RWPE1 (cell line): ENCODE measurements around the gene ATIC.

Experiments
- CTCF ChIA-PET: fragments of 350-600 bp; sonication (Branson Sonifier 250); formaldehyde crosslinking; extraction: SDS; loops from one replicate; lab custom pipeline; 2021; lab: Yijun Ruan, JAX
- POLR2A ChIA-PET: fragments of 400-600 bp; formaldehyde crosslinking; extraction: SDS; loops from one replicate; lab custom pipeline; 2020; ENCODE audit warnings: antibody characterized with exemption; ENCODE audit not compliant: low non-redundant PET; lab: Yijun Ruan, JAX
- DNase-seq: peaks from one replicate; pipeline ENCODE4 v3.0.0; 2012; ENCODE audit warnings: low spot score
- H3K27ac ChIP-seq: fragments of 450-650 bp; 2 replicates; pipeline ENCODE4 v1.5.1; 2017
- TF ChIP-seq, protein P1 (sequence below): fragments of 450-650 bp; conservative IDR thresholded peaks from 2 replicates; pipeline ENCODE4 v1.5.1; 2017; ENCODE audit warnings: low read depth, mild to moderate bottlenecking

Gene ATIC

DNA sequence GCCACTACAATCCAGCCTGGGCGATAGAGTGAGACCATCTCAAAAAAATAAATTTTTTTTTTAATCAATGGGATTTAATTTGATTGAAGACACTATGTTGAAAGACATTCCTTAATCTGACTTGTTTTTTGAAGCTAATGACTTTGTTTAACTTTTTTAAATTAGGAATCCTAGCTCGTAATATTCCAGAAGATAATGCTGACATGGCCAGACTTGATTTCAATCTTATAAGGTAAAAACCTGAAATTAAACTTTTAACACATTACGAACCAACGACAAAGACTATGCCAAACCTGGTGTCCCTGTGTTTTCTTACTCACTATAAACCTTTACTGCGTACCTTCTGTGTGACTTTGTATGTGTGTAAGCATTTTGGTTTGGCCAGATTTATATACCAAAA lies 7.6 kb downstream of the ATIC start:
- DNase-seq = no peak
- TF ChIP-seq, protein P1, sequence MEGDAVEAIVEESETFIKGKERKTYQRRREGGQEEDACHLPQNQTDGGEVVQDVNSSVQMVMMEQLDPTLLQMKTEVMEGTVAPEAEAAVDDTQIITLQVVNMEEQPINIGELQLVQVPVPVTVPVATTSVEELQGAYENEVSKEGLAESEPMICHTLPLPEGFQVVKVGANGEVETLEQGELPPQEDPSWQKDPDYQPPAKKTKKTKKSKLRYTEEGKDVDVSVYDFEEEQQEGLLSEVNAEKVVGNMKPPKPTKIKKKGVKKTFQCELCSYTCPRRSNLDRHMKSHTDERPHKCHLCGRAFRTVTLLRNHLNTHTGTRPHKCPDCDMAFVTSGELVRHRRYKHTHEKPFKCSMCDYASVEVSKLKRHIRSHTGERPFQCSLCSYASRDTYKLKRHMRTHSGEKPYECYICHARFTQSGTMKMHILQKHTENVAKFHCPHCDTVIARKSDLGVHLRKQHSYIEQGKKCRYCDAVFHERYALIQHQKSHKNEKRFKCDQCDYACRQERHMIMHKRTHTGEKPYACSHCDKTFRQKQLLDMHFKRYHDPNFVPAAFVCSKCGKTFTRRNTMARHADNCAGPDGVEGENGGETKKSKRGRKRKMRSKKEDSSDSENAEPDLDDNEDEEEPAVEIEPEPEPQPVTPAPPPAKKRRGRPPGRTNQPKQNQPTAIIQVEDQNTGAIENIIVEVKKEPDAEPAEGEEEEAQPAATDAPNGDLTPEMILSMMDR = no peak
- POLR2A ChIA-PET = interaction anchor here (0.6 kb wide), 1 partner anchor 36 kb away, joined by 4 read pairs; no protein-coding TSS in a partner anchor
- H3K27ac ChIP-seq = no peak overlapping the region
- CTCF ChIA-PET = interaction anchor here (1.1 kb wide), 1 partner anchor 49 kb away, joined by 9 read pairs; no protein-coding TSS in a partner anchor

GRCh38 chr2:215320102-215320501 lies 8.2 kb downstream of the ATIC start:
- no peak overlapping the region for H3K27ac ChIP-seq
- ChIA-PET CTCF (interaction anchor here (1.1 kb wide), 1 partner anchor 50 kb away, joined by 9 read pairs; no protein-coding TSS in a partner anchor), POLR2A (no interaction called here)
- no peak for DNase-seq
- TF ChIP-seq, protein P1 = no peak

GRCh38 chr2:215320679-215321078 lies 8.8 kb downstream of the ATIC start:
- no peak for DNase-seq
- POLR2A ChIA-PET = no interaction called here
- no peak overlapping the region for H3K27ac ChIP-seq
- TF ChIP-seq, protein P1 = no peak
- CTCF ChIA-PET = no interaction called here

DNA sequence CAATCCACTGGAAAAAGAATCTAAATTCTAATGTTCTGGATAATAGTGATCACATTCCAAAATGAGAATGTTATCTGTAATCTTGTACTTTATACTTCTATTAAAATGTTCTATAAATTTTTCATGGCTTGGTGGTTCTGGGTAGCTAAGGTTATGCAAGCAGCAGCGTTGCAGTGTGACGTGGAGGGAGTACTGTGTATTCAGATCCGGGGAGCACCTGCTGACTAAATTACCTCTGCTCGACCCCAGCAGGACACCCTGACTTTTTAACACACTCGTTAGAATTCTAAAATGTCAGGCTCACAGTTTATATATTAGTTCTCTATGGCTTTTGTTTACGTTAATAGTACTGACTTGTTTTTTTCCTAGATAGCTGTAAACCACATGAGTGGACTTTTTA lies 13.0 kb downstream of the ATIC start:
- ChIA-PET POLR2A (no interaction called here), CTCF (no interaction called here)
- DNase-seq = no peak
- TF ChIP-seq, protein P1 = no peak
- H3K27ac ChIP-seq = no peak overlapping the region

- TF ChIP-seq, protein P1 = no peak
- ChIA-PET CTCF (interaction anchor here (0.6 kb wide), 1 partner anchor 67 kb away, joined by 3 read pairs; no protein-coding TSS in a partner anchor), POLR2A (no interaction called here)
- peak overlapping the region; percentile 38; the same call in 1 of the 2 replicates for H3K27ac ChIP-seq
- DNase-seq = no peak
Observed at GRCh38 chr2:215328066-215328465, 16.2 kb downstream of the ATIC start.

GRCh38 chr2:215332872-215333595 lies 21.2 kb downstream of the ATIC start:
- H3K27ac ChIP-seq = no peak overlapping the region
- ChIA-PET CTCF (interaction anchor here (0.7 to 0.9 kb wide), 2 partner anchors 17 to 64 kb away, joined by 3 to 6 read pairs; no protein-coding TSS in a partner anchor), POLR2A (no interaction called here)
- TF ChIP-seq, protein P1 = no peak
- no peak for DNase-seq
